ENCODE measurements around the gene CRIP2.

The CRIP2 gene

DNA sequence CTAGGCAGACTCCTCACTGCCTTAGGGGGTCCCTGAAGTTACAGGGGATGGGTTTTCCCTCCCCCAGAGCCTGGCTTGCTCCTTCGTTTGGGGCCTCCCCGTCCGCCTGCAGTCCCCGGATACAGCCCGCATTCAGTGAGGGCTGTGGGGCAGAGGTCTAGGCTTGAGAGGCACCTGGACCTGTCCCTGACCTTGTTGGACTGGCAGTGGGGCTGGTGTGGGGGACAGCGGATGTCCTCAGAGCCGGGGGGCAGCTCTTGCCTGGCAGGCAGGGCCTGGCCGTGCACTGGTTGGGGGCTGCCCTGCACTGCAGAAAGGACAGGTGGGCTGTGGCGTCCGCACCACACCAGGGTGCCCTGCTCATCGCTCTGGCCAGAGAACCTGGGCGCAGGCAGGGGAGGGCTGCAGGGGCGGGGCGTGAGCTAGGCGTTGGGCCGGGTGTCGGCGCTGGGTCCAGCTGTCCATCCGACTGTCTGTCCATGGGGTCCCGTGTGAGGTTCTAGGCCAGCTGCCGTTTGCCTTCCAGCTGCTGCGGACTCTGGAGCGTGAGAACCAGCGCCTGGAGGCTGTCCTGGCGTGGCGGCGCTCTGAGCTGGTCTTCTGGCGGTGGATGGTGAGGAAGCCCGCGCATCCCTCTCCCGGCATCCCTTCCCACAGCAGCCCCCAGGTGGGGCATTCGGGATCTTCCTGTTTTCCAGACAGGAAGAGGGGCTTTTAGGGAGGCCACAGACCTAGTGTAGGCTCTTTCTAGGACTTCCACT lies 22.4 kb downstream of the CRIP2 start:
- H3K27me3 ChIP-seq (ENCODE audit: insufficient read depth, low read length, poor library complexity) = no peaks in the 10 kb centered on the region
- H3K18ac ChIP-seq (ENCODE audit: low read length) = no peak overlapping the region
- no peak overlapping the region for H3K4me2 ChIP-seq (ENCODE audit: low read length)
- no peak for DNase-seq
- no peak overlapping the region for H3K23ac ChIP-seq (ENCODE audit: low read length)
- no peak overlapping the region for H2BK5ac ChIP-seq (ENCODE audit: low read length)
- no peak overlapping the region for H4K5ac ChIP-seq (ENCODE audit: low read length)
- no peak overlapping the region for H3K4me3 ChIP-seq (ENCODE audit: low read length)
- no peaks in the 10 kb centered on the region for H3K79me1 ChIP-seq (ENCODE audit: low read length)
- no peak overlapping the region for H2BK15ac ChIP-seq (replicated peaks; ENCODE audit: low read depth)
- H3K4me1 ChIP-seq (ENCODE audit: control insufficient read depth, low read depth, low read length) = no peaks in the 10 kb centered on the region
- H3K36me3 ChIP-seq (ENCODE audit: control insufficient read depth, insufficient read depth, low read length) = no peaks in the 10 kb centered on the region
- H3K27ac ChIP-seq (ENCODE audit: low read depth, low read length) = no peak overlapping the region
- no peak overlapping the region for H2BK120ac ChIP-seq (ENCODE audit: low read depth, low read length)
- no peaks in the 10 kb centered on the region for H3K79me2 ChIP-seq (ENCODE audit: control insufficient read depth, insufficient read depth, low read length)
- no peak overlapping the region for H3K9ac ChIP-seq (ENCODE audit: low read length)
- no peak overlapping the region for H2AK5ac ChIP-seq (ENCODE audit: low read length)
- no peak overlapping the region for H4K8ac ChIP-seq (ENCODE audit: low read depth, low read length)
- no peak overlapping the region for H3K4ac ChIP-seq (ENCODE audit: low read depth, low read length)
- no CpG with 5 or more reads among the region's 32 CpGs for WGBS (ENCODE audit: extremely low coverage, insufficient coverage, low lambda C conversion rate)
- H3K56ac ChIP-seq (ENCODE audit: low read length) = no peak overlapping the region

DNA sequence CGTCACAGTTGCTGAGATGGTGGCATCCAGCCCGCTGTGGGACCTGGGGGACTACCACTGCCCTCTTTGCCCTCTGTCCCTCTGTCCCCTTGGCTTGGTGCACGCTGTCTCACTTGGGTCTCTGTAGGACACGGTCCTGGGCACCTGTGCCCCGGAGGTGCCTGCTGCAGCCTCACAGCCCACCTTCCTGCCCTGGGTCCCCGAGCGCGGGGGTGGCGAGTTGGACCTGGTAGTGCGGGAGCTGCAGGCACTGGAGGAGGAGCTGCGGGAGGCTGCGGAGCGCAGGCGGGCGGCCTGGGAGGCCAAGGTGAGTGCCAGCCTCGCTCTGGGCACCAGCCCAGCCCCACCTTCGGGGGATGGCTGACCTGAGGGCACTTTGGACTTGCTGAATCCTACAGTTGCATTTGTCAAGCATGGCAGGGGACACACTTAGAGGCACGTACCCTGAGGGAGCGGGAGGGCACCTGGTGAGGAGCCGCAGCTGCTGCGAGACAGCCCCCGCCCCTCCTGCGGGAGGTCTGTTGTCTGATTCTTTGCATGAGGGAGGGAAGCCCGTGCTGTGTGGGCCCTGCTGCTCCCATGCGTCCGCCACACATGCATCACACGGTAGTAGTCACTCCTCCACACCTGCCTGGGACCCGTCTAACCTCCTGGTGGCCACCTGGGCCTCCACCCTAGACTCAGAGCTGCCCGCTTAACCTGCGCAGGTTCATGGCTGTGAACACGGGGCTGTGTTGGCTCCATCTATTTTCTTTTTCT lies 23.2 kb downstream of the CRIP2 start:
- H3K23ac ChIP-seq (ENCODE audit: low read length) = no peak overlapping the region
- no peak overlapping the region for H3K4ac ChIP-seq (ENCODE audit: low read depth, low read length)
- H3K4me1 ChIP-seq (ENCODE audit: control insufficient read depth, low read depth, low read length) = no peaks in the 10 kb centered on the region
- no peak overlapping the region for H3K4me3 ChIP-seq (ENCODE audit: low read length)
- no CpG with 5 or more reads among the region's 31 CpGs for WGBS (ENCODE audit: extremely low coverage, insufficient coverage, low lambda C conversion rate)
- H3K18ac ChIP-seq (ENCODE audit: low read length) = no peak overlapping the region
- H3K79me2 ChIP-seq (ENCODE audit: control insufficient read depth, insufficient read depth, low read length) = no peaks in the 10 kb centered on the region
- H3K27ac ChIP-seq (ENCODE audit: low read depth, low read length) = no peak overlapping the region
- H2BK5ac ChIP-seq (ENCODE audit: low read length) = no peak overlapping the region
- H3K79me1 ChIP-seq (ENCODE audit: low read length) = no peaks in the 10 kb centered on the region
- H3K36me3 ChIP-seq (ENCODE audit: control insufficient read depth, insufficient read depth, low read length) = no peaks in the 10 kb centered on the region
- no peak overlapping the region for H2AK5ac ChIP-seq (ENCODE audit: low read length)
- H3K27me3 ChIP-seq (ENCODE audit: insufficient read depth, low read length, poor library complexity) = no peaks in the 10 kb centered on the region
- no peak overlapping the region for H4K8ac ChIP-seq (ENCODE audit: low read depth, low read length)
- no peak for DNase-seq
- no peak overlapping the region for H3K4me2 ChIP-seq (ENCODE audit: low read length)
- H3K9ac ChIP-seq (ENCODE audit: low read length) = no peak overlapping the region
- H4K5ac ChIP-seq (ENCODE audit: low read length) = no peak overlapping the region
- no peak overlapping the region for H2BK120ac ChIP-seq (ENCODE audit: low read depth, low read length)
- no peak overlapping the region for H3K56ac ChIP-seq (ENCODE audit: low read length)
- H2BK15ac ChIP-seq (replicated peaks; ENCODE audit: low read depth) = no peak overlapping the region

DNA sequence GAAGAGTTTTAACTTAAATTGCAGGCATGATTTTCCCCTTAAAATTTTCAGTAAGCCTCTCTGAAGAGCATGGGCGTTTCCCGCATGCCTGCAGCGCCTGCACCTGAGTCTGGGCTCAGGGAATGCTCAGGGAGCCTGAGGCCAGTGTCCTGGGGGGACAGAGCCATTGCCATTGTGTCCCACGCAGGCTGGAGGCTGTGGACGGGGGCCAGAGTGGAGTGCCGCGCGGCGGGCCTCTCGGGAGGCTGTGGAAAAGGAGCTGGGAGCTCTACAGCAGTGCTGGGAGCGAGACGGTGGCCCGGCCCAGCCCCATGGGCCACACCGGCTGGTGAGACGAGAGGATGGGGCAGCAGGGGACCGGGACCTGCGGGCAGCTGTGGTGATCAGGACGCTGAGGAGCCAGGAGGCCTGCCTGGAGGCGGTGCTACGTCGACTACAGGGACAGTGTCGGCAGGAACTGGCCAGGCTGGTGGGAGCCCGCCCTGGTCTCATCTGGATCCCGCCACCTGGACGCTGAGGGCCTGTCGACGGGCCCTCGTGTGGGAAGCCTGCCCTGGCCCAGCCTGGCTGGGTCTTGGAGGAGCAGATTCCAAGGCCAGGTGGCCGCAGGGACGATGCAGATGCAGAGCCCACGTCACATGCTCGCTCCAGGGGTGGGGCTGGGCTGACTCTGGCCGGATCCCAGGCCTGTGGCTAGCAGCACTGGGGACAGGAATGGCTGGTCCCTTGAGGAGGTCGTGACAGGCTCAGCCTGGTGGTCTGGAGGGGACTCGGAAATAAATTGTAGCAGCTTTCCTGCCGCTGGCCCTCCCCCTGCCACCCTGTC lies 24.0 kb downstream of the CRIP2 start:
- no CpG with 5 or more reads among the region's 36 CpGs for WGBS (ENCODE audit: extremely low coverage, insufficient coverage, low lambda C conversion rate)
- H3K36me3 ChIP-seq (ENCODE audit: control insufficient read depth, insufficient read depth, low read length) = no peaks in the 10 kb centered on the region

DNA sequence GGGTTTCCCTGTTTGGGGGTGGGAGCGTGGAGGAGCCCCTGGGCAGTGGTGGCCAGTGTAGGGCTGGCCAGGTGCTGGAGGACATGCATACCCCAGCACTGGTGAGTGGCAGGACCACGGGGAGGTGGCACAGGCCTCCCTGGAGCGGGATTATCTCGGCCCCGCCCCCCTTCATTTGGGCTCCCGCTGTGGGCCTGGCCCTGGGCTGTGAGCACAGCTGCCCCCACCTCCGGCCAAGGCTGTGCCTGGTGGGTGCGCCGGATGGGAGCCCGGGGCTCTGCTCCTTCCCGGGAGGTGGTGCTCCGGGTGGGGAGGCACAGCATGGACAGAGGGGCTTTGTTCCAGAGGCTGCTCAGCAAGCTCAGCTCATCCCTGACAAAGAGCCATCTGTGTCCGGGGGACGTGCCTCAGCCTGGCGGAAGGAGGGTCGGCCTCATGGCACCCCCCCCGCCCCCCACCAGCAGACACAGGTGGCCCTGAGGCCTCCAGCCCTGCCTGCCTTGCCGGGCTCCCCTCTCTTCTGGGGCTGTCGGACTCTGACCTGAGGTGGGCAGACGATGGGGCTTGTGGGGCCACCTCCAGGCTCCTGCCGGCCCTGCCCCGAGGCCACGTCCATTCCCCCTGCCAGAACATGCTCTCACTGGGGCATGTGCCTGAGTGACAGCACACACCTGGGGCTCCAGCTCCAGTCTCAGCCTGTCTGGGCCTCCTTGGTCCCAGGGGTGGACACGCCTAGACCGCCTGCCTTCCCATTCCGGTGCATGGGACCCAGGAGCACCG lies 24.8 kb downstream of the CRIP2 start:
- H2BK120ac ChIP-seq (ENCODE audit: low read depth, low read length) = no peak overlapping the region
- no peaks in the 10 kb centered on the region for H3K79me2 ChIP-seq (ENCODE audit: control insufficient read depth, insufficient read depth, low read length)
- H4K5ac ChIP-seq (ENCODE audit: low read length) = no peak overlapping the region
- no peak for DNase-seq
- no peaks in the 10 kb centered on the region for H3K79me1 ChIP-seq (ENCODE audit: low read length)
- no peaks in the 10 kb centered on the region for H3K4me1 ChIP-seq (ENCODE audit: control insufficient read depth, low read depth, low read length)
- H3K4me3 ChIP-seq (ENCODE audit: low read length) = no peak overlapping the region
- H3K27me3 ChIP-seq (ENCODE audit: insufficient read depth, low read length, poor library complexity) = no peaks in the 10 kb centered on the region
- no peak overlapping the region for H3K9ac ChIP-seq (ENCODE audit: low read length)
- no CpG with 5 or more reads among the region's 27 CpGs for WGBS (ENCODE audit: extremely low coverage, insufficient coverage, low lambda C conversion rate)
- H2AK5ac ChIP-seq (ENCODE audit: low read length) = no peak overlapping the region
- H3K23ac ChIP-seq (ENCODE audit: low read length) = no peak overlapping the region
- no peak overlapping the region for H2BK15ac ChIP-seq (replicated peaks; ENCODE audit: low read depth)
- H3K18ac ChIP-seq (ENCODE audit: low read length) = no peak overlapping the region
- no peak overlapping the region for H3K56ac ChIP-seq (ENCODE audit: low read length)
- no peak overlapping the region for H3K4ac ChIP-seq (ENCODE audit: low read depth, low read length)
- H3K4me2 ChIP-seq (ENCODE audit: low read length) = no peak overlapping the region
- H3K27ac ChIP-seq (ENCODE audit: low read depth, low read length) = no peak overlapping the region
- no peaks in the 10 kb centered on the region for H3K36me3 ChIP-seq (ENCODE audit: control insufficient read depth, insufficient read depth, low read length)
- H4K8ac ChIP-seq (ENCODE audit: low read depth, low read length) = no peak overlapping the region
- no peak overlapping the region for H2BK5ac ChIP-seq (ENCODE audit: low read length)

More for the DNA sequence above, 24.0 kb downstream of the CRIP2 start:
- Histone ChIP-seq H4K8ac (ENCODE audit: low read depth, low read length) (no peak overlapping the region), H3K4me1 (ENCODE audit: control insufficient read depth, low read depth, low read length) (no peaks in the 10 kb centered on the region), H2BK120ac (ENCODE audit: low read depth, low read length) (no peak overlapping the region), H3K4ac (ENCODE audit: low read depth, low read length) (no peak overlapping the region), H4K5ac (ENCODE audit: low read length) (no peak overlapping the region), H3K4me3 (ENCODE audit: low read length) (no peak overlapping the region), H2BK5ac (ENCODE audit: low read length) (no peak overlapping the region), H3K79me2 (ENCODE audit: control insufficient read depth, insufficient read depth, low read length) (no peaks in the 10 kb centered on the region), H3K27me3 (ENCODE audit: insufficient read depth, low read length, poor library complexity) (no peaks in the 10 kb centered on the region), H3K56ac (ENCODE audit: low read length) (no peak overlapping the region), H3K79me1 (ENCODE audit: low read length) (no peaks in the 10 kb centered on the region), H3K9ac (ENCODE audit: low read length) (no peak overlapping the region), H3K23ac (ENCODE audit: low read length) (no peak overlapping the region), H3K18ac (ENCODE audit: low read length) (no peak overlapping the region), H2AK5ac (ENCODE audit: low read length) (no peak overlapping the region), H3K4me2 (ENCODE audit: low read length) (no peak overlapping the region), H2BK15ac (replicated peaks; ENCODE audit: low read depth) (no peak overlapping the region), H3K27ac (ENCODE audit: low read depth, low read length) (no peak overlapping the region)
- DNase-seq = no peak

DNA sequence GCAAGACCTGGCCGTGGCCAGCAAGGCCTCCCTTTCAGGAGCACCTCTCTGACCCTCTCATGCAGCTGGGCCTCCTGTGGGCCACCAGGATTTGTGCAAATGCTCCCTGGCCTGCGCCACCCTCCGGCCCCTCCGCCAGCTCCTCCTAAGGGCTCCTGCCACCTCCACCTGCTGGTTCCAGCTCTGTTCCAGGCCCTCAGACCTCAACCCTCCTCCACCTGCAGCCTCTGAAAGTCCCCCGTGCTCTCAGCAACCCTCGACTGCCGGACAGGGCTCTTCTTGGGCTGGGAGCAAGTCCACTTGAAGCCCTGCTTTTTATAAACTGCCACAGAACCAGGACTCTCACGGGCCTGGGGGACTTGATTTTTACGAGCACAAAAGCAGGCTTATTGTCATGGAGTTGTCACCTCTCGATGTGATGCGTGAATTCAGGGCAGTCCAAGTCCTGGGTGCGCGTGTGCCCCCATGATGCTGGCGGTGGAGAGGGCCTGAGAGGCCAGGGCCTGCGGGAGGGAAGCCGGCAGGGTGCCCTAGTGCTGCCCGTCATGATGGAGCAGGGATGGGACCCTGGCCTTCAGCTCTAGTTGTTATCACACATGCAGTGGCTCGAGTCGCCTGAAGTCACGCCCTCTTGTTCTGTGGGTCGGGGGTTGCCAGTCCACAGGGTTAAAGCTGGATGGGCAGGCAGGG lies 25.6 kb downstream of the CRIP2 start:
- H3K27ac ChIP-seq (ENCODE audit: low read depth, low read length) = no peak overlapping the region
- whole genome bisulfite sequencing (ENCODE audit: extremely low coverage, insufficient coverage, low lambda C conversion rate) = no CpG with 5 or more reads among the region's 21 CpGs

More for the DNA sequence above, 25.6 kb downstream of the CRIP2 start:
- Histone ChIP-seq H3K4me3 (ENCODE audit: low read length) (no peak overlapping the region), H3K4me1 (ENCODE audit: control insufficient read depth, low read depth, low read length) (no peaks in the 10 kb centered on the region), H3K18ac (ENCODE audit: low read length) (no peak overlapping the region), H3K9ac (ENCODE audit: low read length) (no peak overlapping the region), H2BK120ac (ENCODE audit: low read depth, low read length) (no peak overlapping the region), H3K79me1 (ENCODE audit: low read length) (no peaks in the 10 kb centered on the region), H3K4ac (ENCODE audit: low read depth, low read length) (no peak overlapping the region), H4K8ac (ENCODE audit: low read depth, low read length) (no peak overlapping the region), H3K36me3 (ENCODE audit: control insufficient read depth, insufficient read depth, low read length) (no peaks in the 10 kb centered on the region), H3K79me2 (ENCODE audit: control insufficient read depth, insufficient read depth, low read length) (no peaks in the 10 kb centered on the region), H3K23ac (ENCODE audit: low read length) (no peak overlapping the region), H2BK15ac (replicated peaks; ENCODE audit: low read depth) (no peak overlapping the region), H4K5ac (ENCODE audit: low read length) (no peak overlapping the region), H3K56ac (ENCODE audit: low read length) (no peak overlapping the region), H2BK5ac (ENCODE audit: low read length) (no peak overlapping the region), H3K27me3 (ENCODE audit: insufficient read depth, low read length, poor library complexity) (no peaks in the 10 kb centered on the region), H2AK5ac (ENCODE audit: low read length) (no peak overlapping the region), H3K4me2 (ENCODE audit: low read length) (no peak overlapping the region)
- DNase-seq = no peak

All from mesendoderm (in vitro differentiated cells).